Measurements from ENCODE around the gene ISOC2. TPM values are rescaled to one million over a fixed set of nuclear protein-coding genes. Genes with fewer than 3 reads are reported as not detected.

ISOC2 gene
- total RNA-seq, 1 experiment from 2014 or later, result 72.2 TPM

DNA sequence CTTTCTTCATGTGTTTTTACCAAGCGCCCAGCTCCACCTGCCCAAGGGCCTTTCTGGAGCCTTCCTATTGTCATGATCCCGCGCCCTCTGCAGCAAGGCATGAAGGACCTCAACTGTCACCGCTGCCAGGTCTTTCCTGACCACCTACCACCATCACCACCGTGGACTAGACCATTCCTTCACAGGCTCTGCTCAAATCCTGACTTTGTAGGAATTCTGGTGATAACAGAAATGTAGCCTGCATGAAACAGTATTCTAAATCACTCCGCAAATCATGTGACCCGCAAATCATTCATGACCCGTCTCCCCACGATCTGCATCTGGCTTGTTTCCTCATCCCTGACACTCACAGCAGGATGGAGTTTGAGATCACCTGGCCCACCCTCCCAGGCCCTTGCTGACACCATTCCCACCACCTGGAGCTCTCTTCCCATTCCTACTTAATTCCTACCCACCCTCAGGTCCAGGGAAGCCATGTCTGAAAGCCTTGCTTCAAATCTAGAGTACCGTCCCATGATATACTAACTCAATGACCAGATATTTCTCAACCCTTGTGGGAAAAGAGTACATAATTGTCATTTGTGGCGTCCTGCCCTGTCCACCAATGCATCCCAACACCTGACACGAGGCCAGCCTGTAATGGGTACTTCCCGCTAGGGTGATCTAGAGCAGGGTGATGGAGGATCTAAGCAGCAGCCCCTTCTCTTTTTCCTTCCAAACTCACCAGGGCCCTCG is 55.2 kb downstream of the ISOC2 start:
- no peak overlapping the region for H3K18ac ChIP-seq (ENCODE audit: insufficient read length, low read depth, low read length)
- H2BK20ac ChIP-seq (ENCODE audit: low read depth, low read length, poor library complexity, severe bottlenecking), result no peak overlapping the region
- H3K9ac ChIP-seq (ENCODE audit: extremely low read depth, insufficient read length, low read length), result peak overlapping the region; percentile 73
- H2BK120ac ChIP-seq (ENCODE audit: low read depth, low read length, poor library complexity, severe bottlenecking), result no peak overlapping the region
- H2BK5ac ChIP-seq (ENCODE audit: insufficient read length, low read length), result no peak overlapping the region
- no peak overlapping the region for H2BK15ac ChIP-seq (ENCODE audit: low read depth, low read length)
- H3K56ac ChIP-seq (ENCODE audit: insufficient read length, low read depth, low read length), result no peak overlapping the region
- no peaks in the 10 kb centered on the region for H4K20me1 ChIP-seq (ENCODE audit: control insufficient read depth, insufficient read depth, insufficient read length)
- H3K27ac Mint-ChIP-seq, result peak overlapping the region; percentile 34 to 79 (median 58); a peak in 6 of 7 replicates
- H3K27me3 ChIP-seq (ENCODE audit: insufficient read depth, low read length), result no peaks in the 10 kb centered on the region
- no CpG with 5 or more reads among the region's 14 CpGs for WGBS (ENCODE audit: extremely low coverage, insufficient read length, low lambda C conversion rate)
- no peak overlapping the region for H3K27ac ChIP-seq (ENCODE audit: insufficient read length, low read depth, low read length)
- DNase-seq, result no peak
- H2AFZ ChIP-seq (ENCODE audit: low read length), result no peak overlapping the region
- H4K91ac ChIP-seq (ENCODE audit: insufficient read length, low read depth, low read length), result no peak overlapping the region
- H3K9me3 ChIP-seq (ENCODE audit: control insufficient read depth, low read depth, low read length), result no peaks in the 10 kb centered on the region
- H3K4me1 ChIP-seq (ENCODE audit: insufficient read depth, low read length), result no peaks in the 10 kb centered on the region; the same call in 1 of the 2 replicates
- no peak overlapping the region for H3K23ac ChIP-seq (ENCODE audit: insufficient read length, low read depth, low read length)
- peaks cover 14% of the 10 kb centered on the region; the same call in 1 of the 2 replicates for H3K79me2 ChIP-seq (ENCODE audit: insufficient read depth, low read length)
- H3K14ac ChIP-seq (ENCODE audit: insufficient read depth, low read length), result no peak overlapping the region
- H3K4me3 Mint-ChIP-seq, result peak overlapping the region; percentile 88 to 90
- H4K8ac ChIP-seq (replicated peaks; ENCODE audit: insufficient read length, low read depth, low read length), result no peak overlapping the region
- TF ChIP-seq, protein P1, sequence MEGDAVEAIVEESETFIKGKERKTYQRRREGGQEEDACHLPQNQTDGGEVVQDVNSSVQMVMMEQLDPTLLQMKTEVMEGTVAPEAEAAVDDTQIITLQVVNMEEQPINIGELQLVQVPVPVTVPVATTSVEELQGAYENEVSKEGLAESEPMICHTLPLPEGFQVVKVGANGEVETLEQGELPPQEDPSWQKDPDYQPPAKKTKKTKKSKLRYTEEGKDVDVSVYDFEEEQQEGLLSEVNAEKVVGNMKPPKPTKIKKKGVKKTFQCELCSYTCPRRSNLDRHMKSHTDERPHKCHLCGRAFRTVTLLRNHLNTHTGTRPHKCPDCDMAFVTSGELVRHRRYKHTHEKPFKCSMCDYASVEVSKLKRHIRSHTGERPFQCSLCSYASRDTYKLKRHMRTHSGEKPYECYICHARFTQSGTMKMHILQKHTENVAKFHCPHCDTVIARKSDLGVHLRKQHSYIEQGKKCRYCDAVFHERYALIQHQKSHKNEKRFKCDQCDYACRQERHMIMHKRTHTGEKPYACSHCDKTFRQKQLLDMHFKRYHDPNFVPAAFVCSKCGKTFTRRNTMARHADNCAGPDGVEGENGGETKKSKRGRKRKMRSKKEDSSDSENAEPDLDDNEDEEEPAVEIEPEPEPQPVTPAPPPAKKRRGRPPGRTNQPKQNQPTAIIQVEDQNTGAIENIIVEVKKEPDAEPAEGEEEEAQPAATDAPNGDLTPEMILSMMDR (conservative IDR thresholded peaks at IDR 0.05), result no peak
- H3K4me1 Mint-ChIP-seq, result peaks cover 18 to 40% of the 10 kb centered on the region in 2 experiments
- H3K36me3 Mint-ChIP-seq (ENCODE audit: insufficient read depth in 1 of 3, low read depth in 3 of 3), result peaks cover 49 to 60% (median 58%) of the 10 kb centered on the region in 3 experiments
- H2AK5ac ChIP-seq (ENCODE audit: insufficient read length, low read length), result no peak overlapping the region
- H3K27me3 Mint-ChIP-seq (ENCODE audit: low read depth), result peaks cover 19% of the 10 kb centered on the region
- H3K4ac ChIP-seq (ENCODE audit: low read depth, low read length), result no peak overlapping the region
- peaks cover 7% of the 10 kb centered on the region for H3K79me1 ChIP-seq (ENCODE audit: insufficient read depth, low read depth, low read length, poor library complexity, severe bottlenecking)
- H3K23me2 ChIP-seq (ENCODE audit: insufficient read length, low read depth, low read length, poor library complexity, severe bottlenecking), result peaks cover 6% of the 10 kb centered on the region
- peaks cover 20 to 21% of the 10 kb centered on the region in 2 experiments for H3K9me3 Mint-ChIP-seq
- no peak overlapping the region for H3T11ph ChIP-seq (ENCODE audit: low read length)
- H3K4me2 ChIP-seq (ENCODE audit: insufficient read depth, insufficient read length, low read length), result peak overlapping the region; percentile 77
- H2BK12ac ChIP-seq (ENCODE audit: insufficient read length, low read depth, low read length), result no peak overlapping the region
- H4K5ac ChIP-seq (ENCODE audit: insufficient read length, low read depth, low read length), result no peak overlapping the region

Data from H9 (cell line).